ENCODE data around the gene CLIP3.
A peak's percentile ranks its signal among the peaks of the same experiment; 100 is the strongest.
"Not testable (repeated sequence)": the region's sequence is repeated elsewhere in the genome, so short reads cannot be mapped to it uniquely, and the experiment has no call there.

CLIP3 gene, protein sequence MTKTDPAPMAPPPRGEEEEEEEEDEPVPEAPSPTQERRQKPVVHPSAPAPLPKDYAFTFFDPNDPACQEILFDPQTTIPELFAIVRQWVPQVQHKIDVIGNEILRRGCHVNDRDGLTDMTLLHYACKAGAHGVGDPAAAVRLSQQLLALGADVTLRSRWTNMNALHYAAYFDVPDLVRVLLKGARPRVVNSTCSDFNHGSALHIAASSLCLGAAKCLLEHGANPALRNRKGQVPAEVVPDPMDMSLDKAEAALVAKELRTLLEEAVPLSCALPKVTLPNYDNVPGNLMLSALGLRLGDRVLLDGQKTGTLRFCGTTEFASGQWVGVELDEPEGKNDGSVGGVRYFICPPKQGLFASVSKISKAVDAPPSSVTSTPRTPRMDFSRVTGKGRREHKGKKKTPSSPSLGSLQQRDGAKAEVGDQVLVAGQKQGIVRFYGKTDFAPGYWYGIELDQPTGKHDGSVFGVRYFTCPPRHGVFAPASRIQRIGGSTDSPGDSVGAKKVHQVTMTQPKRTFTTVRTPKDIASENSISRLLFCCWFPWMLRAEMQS

DNA sequence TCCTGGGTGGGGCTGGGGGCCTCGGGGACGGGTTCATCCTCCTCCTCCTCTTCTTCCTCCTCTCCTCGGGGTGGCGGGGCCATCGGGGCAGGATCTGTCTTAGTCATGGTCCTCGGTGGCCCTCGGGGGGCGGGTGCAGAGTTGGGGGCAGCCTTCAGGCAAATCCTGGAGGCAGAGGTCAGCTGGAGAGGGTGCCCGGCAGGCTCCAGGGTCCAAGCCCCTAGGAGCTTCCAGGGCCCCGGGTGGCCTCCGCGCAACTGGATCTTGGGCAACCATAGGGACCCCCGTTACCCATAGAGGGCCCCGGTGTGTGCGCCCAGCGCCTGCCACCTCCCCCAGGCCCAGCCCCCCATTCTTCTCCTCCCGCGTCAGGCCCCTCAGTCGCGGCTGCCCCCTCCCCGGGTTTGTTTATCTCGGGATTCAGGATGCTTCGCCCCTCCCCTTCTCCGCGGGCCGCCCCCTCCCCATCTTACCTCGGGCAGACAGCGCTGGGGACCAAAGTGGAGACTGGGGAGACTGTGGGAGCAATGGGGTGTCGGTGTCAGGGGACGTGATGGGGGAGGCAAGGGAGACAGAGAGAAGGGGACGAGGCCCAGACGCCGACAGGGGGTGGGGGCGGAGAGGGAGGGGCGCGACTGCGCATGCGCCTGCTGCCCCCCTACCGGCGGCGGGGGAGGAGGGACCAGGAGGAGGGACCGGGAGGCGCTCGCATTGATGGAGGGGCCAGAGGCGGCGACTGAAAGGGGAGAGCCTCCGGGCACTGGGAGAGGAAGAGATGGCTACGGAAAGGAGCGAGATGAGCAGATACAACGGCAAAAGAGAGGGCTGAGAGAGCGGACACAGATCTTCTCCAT, at the start of gene CLIP3:
Gene CLIP3 (minus strand): TSS at position 623 of the 854 bp plus-strand sequence. CDS start 516 bp downstream, at position 107.
- peak; percentile 59 for DNase-seq

DNA sequence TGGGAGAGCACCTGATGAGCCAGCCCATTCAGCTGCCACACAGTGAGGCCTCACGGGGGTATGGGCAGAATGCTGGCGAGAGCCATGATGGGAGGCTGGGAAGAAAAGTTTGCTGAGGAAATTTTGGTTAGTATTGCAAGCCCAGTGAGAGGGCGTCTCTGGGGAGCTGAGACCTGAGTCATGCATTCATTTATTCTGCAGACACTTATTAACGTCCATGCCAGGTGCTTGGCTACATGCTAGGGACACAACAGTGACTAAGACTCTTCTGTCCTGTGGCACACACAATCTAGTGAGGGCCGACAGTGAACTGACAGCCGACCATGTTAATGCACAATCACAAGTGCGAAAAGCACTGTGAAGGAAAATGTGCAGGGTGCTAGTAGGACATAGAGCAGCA, 49.2 kb upstream of the CLIP3 start:
- no peak for DNase-seq

DNA sequence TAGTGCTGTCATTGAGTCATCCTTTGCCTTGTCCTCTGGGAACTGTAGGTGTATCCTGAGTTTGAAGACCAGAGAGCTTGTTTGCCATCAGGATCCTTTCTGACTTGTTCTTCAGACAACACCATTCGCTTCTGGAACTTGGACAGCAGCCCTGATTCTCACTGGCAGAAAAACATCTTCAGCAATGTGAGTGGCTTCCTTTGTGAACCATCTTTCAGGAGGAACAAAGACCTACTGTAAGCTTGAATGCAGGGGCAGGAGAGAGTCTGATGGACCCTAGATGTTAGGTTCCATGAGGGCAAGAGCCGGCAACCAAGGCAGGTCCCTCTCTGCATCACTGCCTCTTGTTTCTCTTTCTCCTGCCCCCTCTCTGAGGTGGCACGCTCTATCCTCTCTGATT, 48.7 kb upstream of the CLIP3 start:
- DNase-seq, result no peak

DNA sequence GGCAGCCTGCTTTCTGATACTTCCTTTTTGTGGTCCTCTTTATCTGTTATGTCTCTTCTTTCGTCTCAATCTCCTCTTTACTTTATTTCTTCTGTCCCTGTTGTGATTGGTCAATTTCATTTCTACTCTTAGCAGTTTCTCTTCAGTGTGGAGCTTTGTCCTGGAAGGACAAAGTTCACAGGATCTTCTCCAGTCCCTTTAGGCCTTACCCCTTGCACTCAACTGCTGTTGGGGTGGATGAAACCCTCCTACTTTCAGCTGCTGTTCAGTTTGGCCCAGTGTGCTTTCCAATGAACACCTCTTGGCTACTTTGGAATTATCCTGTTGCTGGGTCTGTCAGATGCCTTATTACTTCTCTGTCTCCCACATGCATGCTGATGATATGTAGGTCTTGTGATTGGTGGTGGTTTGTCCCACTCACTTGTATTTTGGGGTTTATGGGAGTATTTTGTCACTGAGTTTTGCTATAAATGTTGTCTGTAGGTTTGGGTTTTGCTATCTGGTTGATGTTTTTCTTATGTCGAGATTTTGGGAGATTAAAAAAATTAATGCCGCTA, 46.8 kb upstream of the CLIP3 start:
- DNase-seq, result no peak

DNA sequence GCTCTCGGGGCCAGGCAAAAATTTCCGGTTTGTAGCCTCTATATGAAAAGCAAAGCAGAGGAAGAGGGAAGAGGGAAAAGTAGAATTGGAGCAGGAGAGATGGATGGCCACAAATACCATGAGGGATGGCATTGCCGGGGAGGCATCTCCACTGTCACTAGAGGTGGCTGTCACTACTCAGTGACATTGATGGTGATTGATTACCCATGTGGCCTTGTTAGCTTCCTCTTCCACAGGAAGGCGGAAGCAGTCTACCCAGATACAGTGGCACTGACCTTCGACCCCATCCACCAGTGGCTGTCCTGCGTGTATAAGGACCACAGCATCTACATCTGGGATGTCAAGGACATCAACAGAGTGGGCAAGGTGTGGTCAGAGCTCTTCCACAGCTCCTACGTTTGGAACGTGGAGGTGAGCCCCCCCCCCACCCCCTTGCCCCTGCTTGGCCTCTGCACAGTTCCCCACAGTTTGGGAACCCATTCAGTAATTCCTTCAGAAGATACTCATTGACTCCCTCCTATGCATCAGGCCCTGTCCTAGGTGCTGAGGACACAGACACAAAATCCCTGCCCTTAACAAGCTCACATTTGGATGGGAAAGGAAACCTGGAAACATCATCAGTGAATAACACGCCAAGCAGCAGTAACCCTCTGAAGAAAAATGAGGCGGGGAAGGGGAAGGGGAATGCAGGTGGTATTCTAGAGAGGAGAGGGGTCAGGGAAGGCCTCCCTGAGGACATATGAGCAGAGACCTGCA, 40.6 kb upstream of the CLIP3 start:
- DNase-seq, result no peak

DNA sequence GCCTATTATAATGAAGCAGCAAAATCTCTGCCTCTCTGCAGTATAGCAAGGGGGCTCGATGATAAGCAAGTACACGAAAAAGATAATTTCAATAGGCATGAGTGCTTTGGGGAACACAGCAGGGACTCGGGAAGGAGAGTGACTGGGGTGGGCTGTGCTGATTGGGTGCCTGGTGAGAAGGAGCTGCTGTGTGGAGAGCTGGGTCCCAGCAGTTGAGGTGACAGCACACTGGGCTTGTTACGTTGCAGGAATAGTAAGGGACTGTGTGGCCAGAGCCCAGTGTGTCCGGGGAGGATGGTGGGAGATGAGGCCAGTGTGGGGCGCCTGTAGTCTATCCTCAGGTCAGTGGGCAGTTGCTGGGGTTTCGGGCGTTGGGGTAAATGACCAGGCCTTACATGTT, 39.4 kb upstream of the CLIP3 start:
- DNase-seq, result no peak

DNA sequence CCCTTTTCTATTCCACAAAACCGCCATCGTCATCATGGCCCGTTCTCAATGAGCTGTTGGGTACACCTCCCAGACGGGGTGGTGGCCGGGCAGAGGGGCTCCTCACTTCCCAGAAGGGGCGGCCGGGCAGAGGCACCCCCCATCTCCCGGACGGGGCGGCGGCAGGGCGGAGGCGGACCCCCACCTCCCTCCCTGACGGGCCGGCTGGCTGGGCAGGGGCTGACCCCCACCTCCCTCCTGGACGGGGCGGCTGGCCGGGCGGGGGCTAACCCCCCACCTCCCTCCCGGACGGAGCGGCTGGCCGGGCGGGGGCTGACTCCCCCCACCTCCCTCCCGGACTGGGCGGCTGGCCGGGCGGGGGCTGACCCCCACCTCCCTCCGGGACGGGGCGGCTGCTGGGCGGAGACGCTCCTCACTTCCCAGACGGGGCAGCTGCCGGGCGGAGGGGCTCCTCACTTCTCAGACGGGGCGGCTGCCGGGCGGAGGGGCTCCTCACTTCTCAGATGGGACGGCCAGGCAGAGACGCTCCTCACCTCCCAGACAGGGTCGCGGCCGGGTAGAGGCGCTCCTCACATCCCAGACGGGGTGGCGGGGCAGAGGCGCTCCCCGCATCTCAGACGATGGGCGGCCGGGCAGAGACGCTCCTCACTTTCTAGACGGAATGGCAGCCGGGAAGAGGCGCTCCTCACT, 36.3 kb upstream of the CLIP3 start:
- DNase-seq, result not testable (repeated sequence)

DNA sequence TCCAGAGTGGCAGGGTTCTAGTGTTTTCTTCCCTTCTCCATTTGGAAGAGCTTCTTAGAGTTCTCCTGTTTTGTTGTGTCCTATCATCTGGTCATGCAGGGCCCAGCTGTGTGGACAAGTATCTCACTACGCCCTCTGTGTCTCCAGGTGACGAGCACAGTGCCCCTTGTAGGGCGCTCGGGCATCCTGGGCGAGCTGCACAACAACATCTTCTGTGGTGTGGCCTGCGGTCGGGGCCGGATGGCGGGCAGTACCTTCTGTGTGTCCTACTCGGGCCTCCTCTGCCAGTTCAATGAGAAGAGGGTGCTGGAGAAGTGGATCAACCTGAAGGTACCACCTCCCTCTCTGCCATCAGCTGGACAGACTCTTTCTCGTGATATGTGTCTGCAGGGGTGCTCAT, 35.0 kb upstream of the CLIP3 start:
- DNase-seq, result no peak

DNA sequence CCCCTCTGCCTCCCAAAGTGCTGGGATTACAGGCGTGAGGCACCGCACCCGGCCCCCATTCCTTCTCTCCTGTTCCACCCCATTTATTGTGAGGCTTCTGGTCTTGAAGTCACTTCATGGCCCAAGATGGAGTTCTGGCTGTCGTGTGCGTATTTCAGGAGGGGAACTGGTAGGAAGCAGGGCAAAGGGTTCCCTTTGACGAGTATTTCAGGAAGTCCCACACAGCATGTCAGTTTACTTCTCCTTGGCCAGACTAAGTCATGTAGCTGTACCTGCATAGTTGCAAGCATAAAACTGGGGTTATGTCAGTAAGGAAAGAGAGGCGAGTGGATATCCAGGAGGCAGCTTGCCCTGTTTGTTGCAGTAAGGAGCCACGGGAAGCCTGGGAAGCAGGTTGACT, 32.2 kb upstream of the CLIP3 start:
- no peak for DNase-seq

DNA sequence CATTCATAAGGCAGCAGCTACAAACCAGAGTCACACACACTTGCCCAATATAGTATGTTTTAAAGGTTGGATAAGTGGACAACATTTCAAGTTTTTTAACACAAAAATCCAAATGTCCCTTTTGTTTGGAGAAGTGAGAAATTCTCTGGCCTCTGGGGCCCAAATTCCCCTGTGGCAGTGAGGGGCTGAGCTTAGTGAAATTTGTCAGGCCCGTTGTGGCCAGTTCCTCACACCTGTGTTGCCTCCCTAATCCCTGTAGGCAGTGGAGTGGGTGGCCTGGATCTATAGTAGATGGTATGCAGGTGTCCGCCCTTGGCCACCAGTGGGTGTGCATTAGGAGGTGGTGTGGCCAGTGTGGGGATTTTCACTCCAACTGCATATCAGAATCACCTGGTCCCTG, 28.7 kb upstream of the CLIP3 start:
- DNase-seq, result no peak

DNA sequence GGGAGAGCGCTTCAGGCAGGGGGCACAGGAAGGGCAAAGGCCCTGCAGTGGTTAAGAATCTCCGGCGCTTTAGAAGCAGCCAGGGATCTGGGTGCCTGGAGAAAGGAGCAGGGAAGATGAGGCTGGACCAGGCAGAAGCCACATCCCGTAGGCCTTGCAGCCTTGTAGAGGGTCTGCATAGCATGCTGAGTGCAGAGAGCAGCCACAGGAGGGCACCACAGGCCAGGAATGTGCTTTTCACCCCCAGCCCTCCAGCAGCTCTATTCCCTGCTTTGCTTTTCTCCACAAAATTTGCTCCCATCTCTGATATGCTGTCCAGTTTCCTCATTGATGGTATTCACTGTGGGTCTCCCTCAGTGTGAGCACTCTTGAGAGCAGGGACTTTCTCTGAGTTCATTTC, 27.8 kb upstream of the CLIP3 start:
- DNase-seq, result peak; percentile 23

DNA sequence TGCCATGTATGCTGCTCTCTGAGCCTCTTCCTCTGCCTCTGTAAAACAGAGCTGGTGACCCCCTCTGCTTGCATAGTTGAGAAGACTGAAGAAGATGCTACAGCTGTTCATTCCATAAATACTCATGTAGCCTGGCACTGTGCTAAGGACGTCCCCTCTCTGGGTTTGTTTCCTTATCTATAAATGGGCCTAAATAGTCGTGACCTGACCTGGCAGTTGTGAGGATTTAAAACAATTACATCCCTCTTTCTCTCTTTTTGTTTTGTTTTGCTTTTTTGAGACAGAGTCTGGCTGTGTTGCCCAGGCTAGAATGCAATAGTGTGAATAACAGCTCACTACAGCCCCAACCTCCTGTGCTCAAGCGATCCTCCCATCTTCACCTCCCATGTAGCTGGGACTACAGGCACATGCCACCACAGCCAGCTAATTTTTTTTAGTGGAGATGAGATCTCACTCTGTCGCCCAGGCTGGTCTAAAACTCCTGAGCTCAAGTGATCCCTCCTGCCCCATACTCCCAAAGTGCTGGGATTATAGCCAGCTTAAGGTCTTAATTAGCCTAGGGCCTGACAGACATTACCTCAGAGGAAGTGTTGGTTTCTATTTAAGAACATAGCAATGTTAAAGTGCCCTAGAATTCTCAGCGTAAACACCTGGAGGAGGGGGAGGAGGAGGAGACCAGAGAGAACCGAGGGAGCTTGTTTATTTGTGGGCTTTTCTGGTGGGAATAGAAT, 26.7 kb upstream of the CLIP3 start:
- no peak for DNase-seq

DNA sequence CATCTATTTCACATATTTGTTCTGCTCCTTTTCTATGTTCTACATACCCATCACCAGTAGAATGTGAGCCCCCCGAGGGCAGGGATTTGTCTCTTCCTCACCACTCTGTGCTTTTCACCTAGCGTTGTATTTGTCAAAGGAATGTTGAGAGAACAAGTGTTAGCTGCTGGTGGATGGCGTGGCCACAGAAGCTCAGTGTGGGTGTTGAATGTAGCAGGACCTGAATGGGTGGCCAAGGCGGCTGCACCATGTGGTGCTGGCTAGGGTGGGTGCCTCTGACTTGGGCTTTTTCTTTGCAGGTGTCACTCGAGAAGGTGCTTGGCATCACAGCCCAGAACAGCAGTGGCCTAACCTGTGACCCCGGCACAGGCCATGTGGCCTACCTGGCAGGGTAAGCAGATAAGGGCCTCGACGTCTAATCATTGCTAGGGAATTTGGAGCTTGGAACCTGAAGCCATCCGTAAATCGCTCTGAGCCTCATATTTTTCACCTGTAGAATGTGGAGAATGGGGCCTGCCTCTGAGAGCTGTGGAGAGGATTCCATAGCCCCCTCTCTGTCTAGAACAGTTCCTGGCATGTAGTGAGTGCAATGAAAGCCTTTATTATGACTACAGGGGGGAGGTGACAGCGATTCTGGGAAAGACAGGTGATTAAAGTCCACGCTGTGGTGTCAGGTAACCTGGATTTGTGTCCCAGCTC, 26.0 kb upstream of the CLIP3 start:
- DNase-seq, result no peak

DNA sequence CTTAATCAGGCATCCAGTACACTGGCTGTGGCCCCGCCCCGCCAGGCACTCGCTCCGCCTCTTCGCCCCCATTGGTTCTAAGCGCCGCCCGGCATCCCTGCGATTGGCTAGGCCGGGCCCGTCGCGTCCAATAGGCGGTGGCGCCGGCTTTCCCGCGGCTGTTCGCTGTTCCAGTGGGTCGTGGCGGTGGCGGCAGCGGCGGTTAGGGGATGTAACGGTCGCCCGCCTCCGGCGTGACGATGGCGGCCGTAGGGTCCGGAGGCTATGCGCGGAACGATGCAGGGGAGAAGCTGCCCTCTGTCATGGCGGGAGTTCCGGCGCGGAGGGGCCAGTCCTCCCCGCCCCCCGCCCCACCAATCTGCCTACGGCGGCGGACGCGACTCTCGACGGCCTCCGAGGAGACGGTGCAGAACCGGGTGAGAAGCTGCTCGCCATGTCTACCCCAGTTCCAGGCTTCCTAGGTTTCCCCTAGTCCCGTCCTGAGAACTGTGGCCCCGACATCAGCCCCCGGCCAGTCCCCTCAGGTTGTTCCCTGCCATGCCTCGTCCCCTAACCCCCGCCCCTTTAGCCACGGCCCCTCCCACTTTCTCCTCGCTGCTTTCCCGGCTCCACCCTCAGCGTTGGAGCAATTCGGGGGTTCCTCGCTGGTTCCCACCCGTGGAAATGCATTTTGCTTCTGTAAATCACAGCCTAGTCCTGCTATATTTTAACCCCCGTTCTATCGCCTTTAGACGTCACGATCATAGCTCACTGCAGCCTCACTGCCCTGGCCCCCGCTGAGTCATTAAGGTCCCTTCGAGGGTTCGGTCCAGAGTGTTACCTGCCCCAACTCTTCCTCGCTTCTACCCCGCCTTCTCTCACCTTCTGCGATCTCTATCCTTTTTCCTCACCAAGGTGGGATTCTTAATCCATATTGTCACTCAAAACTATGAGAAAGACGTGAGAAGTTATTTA, 22.3 kb upstream of the CLIP3 start, which contains the start of gene WDR62:
Gene WDR62 (plus strand): TSS at position 165 of the 954 bp plus-strand sequence. CDS start 75 bp downstream, at position 240.
- DNase-seq, result peak; percentile 97

DNA sequence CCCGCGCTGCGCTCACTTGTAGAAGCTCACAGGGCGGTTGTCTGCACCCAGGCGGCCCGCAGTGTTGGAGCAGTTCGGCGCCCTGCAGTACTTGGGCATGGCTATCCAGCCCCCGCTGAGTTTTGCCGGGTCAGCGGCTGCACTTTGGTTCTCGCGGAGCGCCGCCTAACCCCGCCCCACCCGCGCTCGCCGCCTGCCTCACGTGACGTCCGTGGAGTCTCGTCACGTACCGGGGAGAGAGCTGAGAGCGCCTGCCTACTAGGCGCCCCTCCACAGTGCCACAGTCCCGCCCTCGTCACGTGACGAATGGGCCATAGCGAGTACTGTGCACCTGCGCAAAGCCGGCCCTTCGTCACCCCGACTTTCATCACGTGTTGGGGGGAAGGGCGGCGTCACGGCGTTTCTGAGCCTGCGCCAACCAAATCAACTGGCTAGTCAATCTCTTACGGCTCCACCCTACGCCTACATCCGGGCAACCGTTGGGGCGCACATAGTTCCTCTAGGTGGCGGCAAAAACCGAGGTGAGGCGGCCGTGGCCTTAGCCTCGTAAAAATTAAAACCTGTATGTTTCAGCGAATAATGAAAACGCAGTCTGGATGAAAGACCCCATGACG, 21.6 kb upstream of the CLIP3 start, which contains the start of gene THAP8:
Gene THAP8 (minus strand): TSS at position 167 of the 614 bp plus-strand sequence. CDS start 68 bp downstream, at position 99.
- DNase-seq, result peak; percentile 99

DNA sequence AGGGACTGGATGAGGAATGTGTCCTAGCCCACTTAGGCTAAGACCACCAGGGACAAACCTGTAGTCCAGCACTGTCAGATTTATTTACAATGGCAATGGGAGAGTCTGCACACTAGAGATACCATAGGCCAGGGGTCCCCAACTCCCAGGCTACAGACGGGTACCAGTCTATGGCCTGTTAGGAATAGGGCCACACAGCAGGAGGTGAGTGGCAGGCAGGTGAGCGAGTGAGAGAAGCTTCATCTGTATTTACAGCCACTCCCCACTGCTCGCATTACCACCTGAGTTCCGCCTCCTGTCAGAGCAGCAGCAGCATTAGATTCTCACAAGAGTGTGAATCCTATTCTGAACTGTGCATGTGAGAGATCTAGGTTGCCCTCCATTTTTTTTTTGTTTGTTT, 19.0 kb upstream of the CLIP3 start:
- no peak for DNase-seq

DNA sequence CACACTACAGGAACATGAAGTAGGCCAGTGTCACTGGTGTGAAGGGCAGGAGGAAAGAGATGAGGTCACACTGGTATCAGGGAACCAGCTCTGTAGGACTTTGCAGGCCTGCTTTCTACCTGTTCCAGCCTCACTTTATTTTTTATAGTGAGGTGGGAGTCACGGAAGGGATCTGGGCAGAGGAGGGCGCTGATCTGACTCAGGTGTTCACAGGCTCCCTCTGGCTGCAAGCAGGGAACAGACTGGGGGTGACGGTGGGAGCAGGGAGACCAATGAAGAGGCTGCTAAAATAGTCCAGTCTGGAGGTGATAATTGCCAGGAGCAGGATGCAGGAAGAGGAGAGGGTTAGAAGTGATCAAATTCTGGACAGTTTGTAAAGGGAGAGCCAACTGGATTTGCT, 18.6 kb upstream of the CLIP3 start:
- no peak for DNase-seq

DNA sequence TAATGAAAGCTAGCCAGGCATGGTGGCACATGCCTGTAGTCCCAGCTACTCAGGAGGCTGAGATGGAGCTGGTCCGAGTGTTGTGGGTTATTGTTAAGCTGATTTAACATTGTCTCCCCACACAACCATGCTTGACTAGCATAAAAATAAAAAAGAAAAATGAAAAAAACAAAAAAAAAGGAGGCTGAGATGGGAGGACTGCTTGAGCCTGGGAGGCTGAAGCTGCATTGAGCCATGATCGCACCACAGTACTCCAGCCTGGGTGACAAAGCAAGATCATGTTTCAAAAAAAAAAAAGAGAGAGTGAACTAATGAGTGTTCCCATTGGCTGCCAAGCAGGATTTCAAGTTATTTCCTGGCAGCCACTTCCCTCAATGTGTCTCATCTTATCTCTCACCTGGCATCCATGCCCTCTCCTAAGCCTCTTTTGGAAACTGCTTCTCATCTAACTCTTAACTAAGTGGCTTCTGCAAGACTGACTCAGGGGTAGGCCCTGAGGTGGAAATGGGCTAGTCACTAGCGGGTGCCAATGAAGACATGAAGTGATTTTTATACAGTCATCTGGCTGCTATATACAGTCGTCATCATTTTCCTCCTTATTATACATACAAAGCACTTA, 16.5 kb upstream of the CLIP3 start:
- DNase-seq, result no peak

All from activated T-cell treated with anti-CD3 and anti-CD28 coated beads, Interleukin-2, amount 50 U/mL, for 1 hour (primary cell).